KMS-11 (cell line): ENCODE measurements around the gene GDA.

Source experiments
- H2AFZ ChIP-seq: fragments of 200-600 bp; sonication (generic); 2 replicates; pipeline ENCODE4 v1.6.1; 2016; ENCODE audit warnings: antibody characterized with exemption, mixed run types, low read depth
- H3K27ac ChIP-seq: fragments of 200-600 bp; sonication (generic); 2 replicates; pipeline ENCODE4 v1.6.1; 2016; ENCODE audit warnings: mild to moderate bottlenecking, mixed run types
- H3K27me3 ChIP-seq: fragments of 200-600 bp; sonication (generic); 2 replicates; pipeline ENCODE4 v1.6.1; 2017; ENCODE audit warnings: mild to moderate bottlenecking, low read depth, mixed run types, moderate library complexity; ENCODE audit not compliant: insufficient read depth
- H3K36me3 ChIP-seq: fragments of 200-600 bp; sonication (generic); 2 replicates; pipeline ENCODE4 v1.6.1; 2017; ENCODE audit warnings: mild to moderate bottlenecking, mixed run types; ENCODE audit not compliant: insufficient read depth
- H3K4me1 ChIP-seq: fragments of 200-600 bp; sonication (generic); 2 replicates; pipeline ENCODE4 v1.6.1; 2016; ENCODE audit warnings: mild to moderate bottlenecking, low read depth, mixed run types; ENCODE audit not compliant: poor library complexity, severe bottlenecking
- H3K4me2 ChIP-seq: fragments of 200-600 bp; sonication (generic); 2 replicates; pipeline ENCODE4 v1.7.0; 2016; ENCODE audit warnings: mild to moderate bottlenecking, mixed run types
- H3K4me3 ChIP-seq: fragments of 200-600 bp; sonication (generic); IDR thresholded peaks from 2 replicates; pipeline ENCODE4 v1.6.1; 2017; ENCODE audit warnings: low read depth, low read length, mixed read lengths; ENCODE audit not compliant: insufficient read depth
- H3K79me2 ChIP-seq: fragments of 200-600 bp; sonication (generic); 2 replicates; pipeline ENCODE4 v1.6.1; 2016; ENCODE audit warnings: low read depth, mixed run types; ENCODE audit not compliant: insufficient read depth
- H3K9ac ChIP-seq: fragments of 200-600 bp; sonication (generic); 2 replicates; pipeline ENCODE4 v1.6.1; 2016; ENCODE audit warnings: mild to moderate bottlenecking, mixed run types
- H4K20me1 ChIP-seq: fragments of 200-600 bp; sonication (generic); 2 replicates; pipeline ENCODE4 v1.6.1; 2016; ENCODE audit warnings: mild to moderate bottlenecking, mixed run types; ENCODE audit not compliant: insufficient read depth
- CTCF ChIP-seq: fragments of 200-600 bp; sonication (generic); conservative IDR thresholded peaks from 2 replicates; pipeline ENCODE4 v1.6.1; 2017; ENCODE audit warnings: low read depth, mild to moderate bottlenecking, antibody characterized with exemption, low read length, moderate library complexity, mixed read lengths

Gene GDA

DNA sequence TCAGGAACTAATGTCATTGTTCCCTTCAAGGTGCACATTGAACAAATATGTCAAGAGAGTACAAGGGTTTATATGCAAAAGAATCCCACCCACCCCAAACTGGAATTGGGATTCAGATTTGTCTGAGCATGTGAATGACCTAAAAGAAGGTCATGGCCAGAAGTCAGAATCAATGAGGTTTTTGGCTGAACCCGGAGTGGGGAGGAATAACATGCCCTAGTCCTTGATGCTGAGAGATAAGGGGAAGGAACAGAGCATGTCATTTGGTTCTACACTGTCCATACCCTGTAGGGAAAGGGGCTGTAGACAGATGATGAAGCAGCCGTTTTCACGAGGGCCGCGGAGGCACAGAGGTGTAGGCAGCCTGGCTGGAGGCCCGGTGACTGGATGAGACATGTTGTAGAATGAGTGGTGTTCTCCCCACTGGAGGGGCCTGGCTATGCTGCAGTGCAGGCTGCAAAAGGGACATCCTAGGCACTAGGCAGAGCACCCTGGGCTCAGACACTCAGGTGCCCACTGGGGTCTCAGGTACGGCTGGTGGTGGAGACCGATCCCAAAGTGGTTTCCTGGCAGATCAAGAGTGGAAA lies 149.9 kb downstream of the GDA start:
- H3K9ac ChIP-seq = no peak overlapping the region
- no peak overlapping the region for H2AFZ ChIP-seq
- H3K79me2 ChIP-seq = no peaks in the 10 kb centered on the region
- no peaks in the 10 kb centered on the region for H3K27me3 ChIP-seq
- H3K4me2 ChIP-seq = no peak overlapping the region
- no peak overlapping the region for H3K27ac ChIP-seq
- H3K4me3 ChIP-seq = no peak overlapping the region
- H3K36me3 ChIP-seq = no peaks in the 10 kb centered on the region
- TF ChIP-seq CTCF = no peak
- H3K4me1 ChIP-seq = no peaks in the 10 kb centered on the region
- no peaks in the 10 kb centered on the region for H4K20me1 ChIP-seq

GRCh38 chr9:72300873-72301272 lies 151.6 kb downstream of the GDA start:
- no peaks in the 10 kb centered on the region for H3K4me1 ChIP-seq
- H3K79me2 ChIP-seq = no peaks in the 10 kb centered on the region
- no peak overlapping the region for H3K4me2 ChIP-seq
- no peak overlapping the region for H3K9ac ChIP-seq
- H2AFZ ChIP-seq = no peak overlapping the region
- no peak overlapping the region for H3K4me3 ChIP-seq
- H3K27me3 ChIP-seq = no peaks in the 10 kb centered on the region
- no peak for TF ChIP-seq CTCF
- H3K27ac ChIP-seq = no peak overlapping the region
- H4K20me1 ChIP-seq = no peaks in the 10 kb centered on the region
- H3K36me3 ChIP-seq = no peaks in the 10 kb centered on the region
